Stomach (tissue), 9 donors: ENCODE results near the gene ESAM. TPM values are rescaled to one million over a fixed set of nuclear protein-coding genes. Genes with fewer than 3 reads are reported as not detected.

Source experiments
- DNase-seq, 2 donors: peaks; one replicate each; pipeline versions ENCODE4 v3.0.0 to v3.0.0-alpha.2; 2013 to 2019
- H3K27ac ChIP-seq, 5 donors: fragments of 200-600 bp in 4 of 5; sonication (generic) in 4 of 5; one replicate each; pipeline ENCODE4 v1.5.1; 2013 to 2019; ENCODE audit warnings: mild to moderate bottlenecking in 1 of 5, moderate library complexity in 1 of 5
- H3K27me3 ChIP-seq, 3 donors: fragments of 200-600 bp; sonication (generic); one replicate each; pipeline ENCODE4 v1.5.1; 2017 to 2019; ENCODE audit warnings: mixed run types in 1 of 3
- H3K36me3 ChIP-seq, 4 donors: fragments of 200-600 bp; sonication (generic); 1 replicate in 3 of 4; 2 replicates in 1 of 4; pipeline ENCODE4 v1.5.1; 2016 to 2019
- H3K4me1 ChIP-seq, 4 donors: fragments of 200-600 bp; sonication (generic); one replicate each; pipeline ENCODE4 v1.5.1; 2016 to 2019
- H3K4me3 ChIP-seq, 4 donors: fragments of 200-600 bp; sonication (generic) in 3 of 4; one replicate each; pipeline ENCODE4 v1.5.1; 2016 to 2019; ENCODE audit warnings: mild to moderate bottlenecking in 1 of 4
- H3K9me3 ChIP-seq, 4 donors: fragments of 200-600 bp; sonication (generic); one replicate each; pipeline ENCODE4 v1.5.1; 2016 to 2019
- EP300 ChIP-seq: sonication (generic); formaldehyde crosslinking; IDR thresholded peaks from one replicate; pipeline ENCODE4 v1.6.1; 2017; ENCODE audit warnings: antibody characterized with exemption
- POLR2A ChIP-seq, 4 donors: fragments of 450-650 bp; IDR thresholded peaks; one replicate each; pipeline ENCODE4 v1.6.1; 2016; ENCODE audit warnings: antibody characterized with exemption in 4 of 4, control low read depth in 2 of 4, mild to moderate bottlenecking in 1 of 4, moderate library complexity in 1 of 4
- POLR2AphosphoS5 ChIP-seq, 3 donors: sonication (generic); formaldehyde crosslinking; IDR thresholded peaks; one replicate each; pipeline ENCODE4 v1.6.1; 2016; ENCODE audit warnings: antibody characterized with exemption in 3 of 3
- WGBS, 5 donors: extraction: QIAGEN DNeasy Blood & Tissue Kit in 3 of 5; methylation state at CpG; one replicate each; pipeline versions ENCODE4 v1.1.5 to v1.1.7; 2013 to 2018; 5-methylcytosine and 5-hydroxymethylcytosine counted together
- intact Hi-C: fragments of 100-400 bp; cut with DNase I; formaldehyde crosslinking; loops from one replicate; pipeline ENCODE4 v1.15.1; 2023; ENCODE audit warnings: low total_unique reads
- polyA plus RNA-seq, 3 donors: library from polyadenylated mRNA; stranded (reverse); fragments of 200-250 nt; gene quantifications; one replicate each; pipeline ENCODE4 v1.2.3, GENCODE V29; 2013
- total RNA-seq, 5 donors: library from RNA; depleted of rRNA; stranded (reverse); fragments of >200 nt; gene quantifications; one replicate each; pipeline versions ENCODE4 v1.1.0 to v1.2.3, GENCODE V29; 2014 to 2016
- TF ChIP-seq, protein P1 (sequence below), 7 experiments: fragments of 450-650 bp in 4 of 7; fragments of 200-600 bp in 3 of 7; sonication (generic) in 3 of 7; IDR thresholded peaks; one replicate each; pipeline ENCODE4 v1.5.1; 2016 to 2019; ENCODE audit warnings: antibody characterized with exemption in 7 of 7, control low read depth in 2 of 7, mild to moderate bottlenecking in 1 of 7
- donor health status: healthy with polysubstance abuse.
- donor health status: Bipolar disorder and iron deficiency.
- donor health status: healthy.

The ESAM gene
- total and polyA plus RNA-seq, 8 donors: 4.1 to 19.6 (median 9.6) TPM

- Histone ChIP-seq H3K36me3 (no peaks in the 10 kb centered on the region), H3K9me3 (no peaks in the 10 kb centered on the region), H3K4me1 (peaks cover 4 to 47% (median 23%) of the 10 kb centered on the region in 4 donors), H3K27me3 (no peaks in the 10 kb centered on the region), H3K4me3 (no peak overlapping the region), H3K27ac (no peak overlapping the region)
- no peak for DNase-seq
- intact Hi-C loops: no loop called here
- no peak for TF ChIP-seq EP300
- TF ChIP-seq, protein P1, sequence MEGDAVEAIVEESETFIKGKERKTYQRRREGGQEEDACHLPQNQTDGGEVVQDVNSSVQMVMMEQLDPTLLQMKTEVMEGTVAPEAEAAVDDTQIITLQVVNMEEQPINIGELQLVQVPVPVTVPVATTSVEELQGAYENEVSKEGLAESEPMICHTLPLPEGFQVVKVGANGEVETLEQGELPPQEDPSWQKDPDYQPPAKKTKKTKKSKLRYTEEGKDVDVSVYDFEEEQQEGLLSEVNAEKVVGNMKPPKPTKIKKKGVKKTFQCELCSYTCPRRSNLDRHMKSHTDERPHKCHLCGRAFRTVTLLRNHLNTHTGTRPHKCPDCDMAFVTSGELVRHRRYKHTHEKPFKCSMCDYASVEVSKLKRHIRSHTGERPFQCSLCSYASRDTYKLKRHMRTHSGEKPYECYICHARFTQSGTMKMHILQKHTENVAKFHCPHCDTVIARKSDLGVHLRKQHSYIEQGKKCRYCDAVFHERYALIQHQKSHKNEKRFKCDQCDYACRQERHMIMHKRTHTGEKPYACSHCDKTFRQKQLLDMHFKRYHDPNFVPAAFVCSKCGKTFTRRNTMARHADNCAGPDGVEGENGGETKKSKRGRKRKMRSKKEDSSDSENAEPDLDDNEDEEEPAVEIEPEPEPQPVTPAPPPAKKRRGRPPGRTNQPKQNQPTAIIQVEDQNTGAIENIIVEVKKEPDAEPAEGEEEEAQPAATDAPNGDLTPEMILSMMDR (IDR thresholded peaks at IDR 0.05): no peak
- TF ChIP-seq POLR2A (IDR thresholded peaks at IDR 0.05): no peak
- TF ChIP-seq POLR2AphosphoS5 (IDR thresholded peaks at IDR 0.05): no peak
- WGBS, 5 donors: 78 to 94% (median 91%) methylated on average over 4 of the region's 4 CpGs
These were observed 29.7 kb upstream of the ESAM start for GRCh38 chr11:124791626-124792341.

- Histone ChIP-seq H3K4me3 (no peak overlapping the region), H3K4me1 (peaks cover under 1 to 33% (median 15%) of the 10 kb centered on the region in 4 donors), H3K27me3 (no peaks in the 10 kb centered on the region), H3K36me3 (no peaks in the 10 kb centered on the region), H3K27ac (no peak overlapping the region), H3K9me3 (no peaks in the 10 kb centered on the region)
- DNase-seq: no peak
- TF ChIP-seq POLR2AphosphoS5 (IDR thresholded peaks at IDR 0.05): no peak
- TF ChIP-seq, protein P1 (IDR thresholded peaks at IDR 0.05): no peak
- no peak for TF ChIP-seq POLR2A (IDR thresholded peaks at IDR 0.05)
- no peak for TF ChIP-seq EP300
- intact Hi-C loops: no loop called here
These were observed 26.4 kb upstream of the ESAM start for GRCh38 chr11:124788521-124788920.

DNA sequence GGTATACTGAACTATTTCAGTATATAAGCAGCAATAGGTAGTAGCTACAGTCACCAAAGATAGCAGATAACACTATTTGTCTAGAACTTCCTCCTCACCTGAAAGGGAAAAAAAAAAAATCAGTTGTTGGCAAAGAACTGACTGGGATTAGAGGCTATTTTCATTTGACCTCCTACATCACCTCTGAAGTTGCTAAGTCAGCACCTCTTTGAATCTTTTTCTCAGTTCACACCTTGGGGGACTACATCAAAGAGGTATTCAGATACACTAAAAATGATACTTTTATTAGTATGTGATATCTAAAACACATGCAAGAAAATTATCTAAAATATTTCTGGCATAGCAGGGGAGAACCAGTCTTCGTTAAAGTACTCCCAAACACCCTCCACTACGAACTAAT, 22.0 kb upstream of the ESAM start:
- 65 to 84% (median 79%) methylated on average over 2 of the region's 2 CpGs for WGBS, 5 donors
- intact Hi-C loops: no loop called here
- Histone ChIP-seq H3K4me3 (no peak overlapping the region), H3K9me3 (no peaks in the 10 kb centered on the region), H3K27me3 (no peaks in the 10 kb centered on the region), H3K36me3 (no peaks in the 10 kb centered on the region), H3K4me1 (peaks cover 0 to 23% (median 6%) of the 10 kb centered on the region in 4 donors), H3K27ac (no peak overlapping the region)
- no peak for DNase-seq
- TF ChIP-seq EP300 (no peak), POLR2AphosphoS5 (IDR thresholded peaks at IDR 0.05) (no peak), POLR2A (IDR thresholded peaks at IDR 0.05) (no peak)
- TF ChIP-seq, protein P1 (IDR thresholded peaks at IDR 0.05): no peak

DNA sequence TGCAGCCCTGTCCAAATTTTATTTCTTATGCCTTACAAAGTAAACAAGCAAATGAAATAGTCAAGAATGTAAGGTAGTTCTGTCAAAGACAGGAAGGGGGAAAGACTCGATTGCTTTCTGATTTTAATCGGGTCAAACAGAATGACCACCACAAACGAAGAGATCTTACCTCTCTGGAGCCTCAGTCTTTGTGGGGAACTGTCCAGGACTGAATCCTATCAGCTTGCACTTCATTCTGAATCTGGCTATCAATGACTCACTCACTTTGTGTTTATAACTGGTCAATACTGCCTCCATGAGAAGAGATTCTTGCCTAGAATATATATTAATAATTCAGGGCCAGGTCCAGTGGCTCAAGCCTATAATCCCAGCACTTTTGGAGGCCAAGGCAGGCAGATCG, 20.9 kb upstream of the ESAM start:
- TF ChIP-seq, protein P1 (IDR thresholded peaks at IDR 0.05): no peak
- TF ChIP-seq POLR2AphosphoS5 (IDR thresholded peaks at IDR 0.05) (no peak), POLR2A (IDR thresholded peaks at IDR 0.05) (no peak), EP300 (no peak)
- Histone ChIP-seq H3K4me3 (no peak overlapping the region), H3K27ac (no peak overlapping the region), H3K4me1 (peaks cover 0 to 27% (median 7%) of the 10 kb centered on the region in 4 donors), H3K27me3 (no peaks in the 10 kb centered on the region), H3K9me3 (no peaks in the 10 kb centered on the region), H3K36me3 (peaks cover 0 to 3% (median 0%) of the 10 kb centered on the region in 4 donors)
- 74 to 85% (median 78%) methylated on average over 4 of the region's 4 CpGs for WGBS, 5 donors
- intact Hi-C loops: no loop called here
- DNase-seq: no peak
